NCI-H446 (cell line): ENCODE results near the gene CST7.
"Not testable (repeated sequence)": the region's sequence is repeated elsewhere in the genome, so short reads cannot be mapped to it uniquely, and the experiment has no call there.

Experiments
- DNase-seq, 2 experiments: peaks; one replicate each; lab custom pipeline; 2025; lab: John Stamatoyannopoulos, UW

Gene CST7, protein sequence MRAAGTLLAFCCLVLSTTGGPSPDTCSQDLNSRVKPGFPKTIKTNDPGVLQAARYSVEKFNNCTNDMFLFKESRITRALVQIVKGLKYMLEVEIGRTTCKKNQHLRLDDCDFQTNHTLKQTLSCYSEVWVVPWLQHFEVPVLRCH

DNA sequence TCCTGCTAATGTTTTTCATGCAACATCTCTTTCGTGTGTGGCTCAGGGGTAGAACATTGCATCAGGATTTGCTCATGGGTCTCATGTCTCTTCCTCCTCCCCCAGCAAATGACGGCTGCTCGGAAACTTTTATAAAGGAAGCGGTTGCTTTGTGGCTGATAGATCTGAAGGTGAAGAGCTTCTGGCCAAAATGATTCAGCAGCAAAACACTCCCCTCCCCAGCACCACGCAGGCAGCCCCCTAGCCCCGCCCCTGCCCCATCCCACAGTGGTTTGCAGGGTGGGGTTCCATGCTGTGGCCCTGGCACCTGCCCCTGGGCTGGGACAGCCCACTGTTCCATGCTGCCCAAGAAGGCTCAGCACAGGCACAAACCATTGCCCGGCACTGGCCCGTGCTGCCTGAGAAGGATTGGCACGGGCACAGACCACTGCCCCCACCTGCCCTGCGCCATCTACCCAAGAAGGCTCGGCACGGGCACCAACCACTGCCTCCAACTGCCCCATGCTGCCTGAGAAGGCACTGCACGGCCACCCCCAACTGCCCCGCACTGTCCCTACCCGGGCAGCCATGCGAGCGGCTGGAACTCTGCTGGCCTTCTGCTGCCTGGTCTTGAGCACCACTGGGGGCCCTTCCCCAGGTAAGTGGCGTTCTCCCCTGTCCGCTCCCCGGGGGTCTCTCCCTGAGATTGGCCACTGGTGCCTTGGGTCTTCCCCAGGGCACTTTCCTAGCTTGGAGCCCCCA, at the start of gene CST7:
Gene CST7, plus strand, starts transcription at position 331 of the 741 bp plus-strand sequence. Its CDS starts 237 bp downstream, at position 568.
- no peak for DNase-seq

GRCh38 chr20:24906806-24907205, 42.3 kb upstream of the CST7 start:
- no peak for DNase-seq

DNA sequence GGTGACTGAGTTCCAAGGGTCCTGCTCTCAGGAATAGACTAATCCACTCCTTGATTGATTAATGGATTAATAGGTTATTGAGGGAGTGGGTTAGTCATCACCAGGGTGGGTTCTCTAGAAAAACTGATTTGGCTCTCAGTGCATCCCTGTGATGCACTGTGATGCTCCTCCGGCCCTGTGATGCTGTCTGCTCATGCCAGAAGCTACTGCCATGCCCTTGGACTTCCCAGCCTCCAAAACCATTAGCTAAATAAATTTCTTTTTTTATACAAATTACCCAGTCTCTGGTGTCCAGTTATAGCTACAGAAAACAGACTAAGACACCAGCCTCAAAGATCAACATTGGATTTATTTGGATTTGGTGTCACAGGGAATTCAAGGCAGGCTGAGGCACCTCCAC, 40.4 kb upstream of the CST7 start:
- DNase-seq: no peak

DNA sequence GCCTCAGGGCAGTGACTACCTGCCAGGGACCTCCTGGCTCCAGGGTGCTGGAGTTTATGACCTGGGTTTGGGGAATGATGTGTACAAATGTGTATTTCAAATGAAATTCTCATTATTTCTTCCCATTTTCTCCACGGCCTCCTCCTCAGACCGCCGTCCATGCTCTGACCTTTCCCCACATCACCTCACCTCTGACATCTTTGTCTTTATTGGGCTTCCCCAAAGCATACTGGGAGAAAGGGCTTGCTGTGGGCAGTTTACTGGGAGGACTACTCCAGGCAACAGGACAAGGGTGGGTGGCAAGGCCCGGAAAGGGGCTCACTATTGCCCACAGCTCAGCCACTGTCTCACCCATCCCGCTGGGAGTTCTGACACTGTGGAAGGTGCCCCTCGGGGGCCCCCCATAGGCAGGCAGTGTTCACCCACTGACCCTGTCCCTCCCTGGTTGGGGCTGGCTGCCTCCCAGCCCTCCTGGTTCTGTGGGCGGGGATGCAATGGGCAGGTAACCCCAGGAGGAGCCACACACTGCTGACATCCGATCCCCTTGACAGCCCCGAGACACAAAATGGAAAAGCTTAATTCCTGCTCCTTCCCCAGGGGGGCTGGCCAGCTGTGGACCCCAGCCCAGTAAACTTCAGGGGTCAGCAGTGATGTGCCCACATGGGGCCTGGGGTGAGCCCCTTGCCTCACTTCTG, 39.8 kb upstream of the CST7 start:
- no peak for DNase-seq

DNA sequence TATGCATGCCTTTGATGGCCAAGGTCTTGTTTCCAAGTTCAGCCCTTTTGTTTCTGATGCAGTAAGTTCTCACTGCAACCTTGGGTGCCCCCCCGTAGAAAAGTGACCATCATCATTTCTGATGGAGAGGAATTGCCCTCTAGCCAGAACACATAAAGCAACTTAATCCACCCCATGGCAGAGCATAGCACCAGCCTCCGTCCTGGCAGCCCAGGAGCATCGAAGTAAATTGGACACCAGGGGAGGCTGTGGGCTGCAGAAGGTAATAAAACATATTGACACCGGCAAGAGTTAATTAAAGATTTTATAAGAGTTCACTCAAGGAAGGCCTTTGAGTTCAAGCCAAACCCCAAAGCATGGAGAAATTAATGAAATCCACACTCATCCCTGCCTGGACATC, 39.2 kb upstream of the CST7 start:
- no peak for DNase-seq

- DNase-seq: no peak
Measured at GRCh38 chr20:24910461-24910860, 38.6 kb upstream of the CST7 start.

DNA sequence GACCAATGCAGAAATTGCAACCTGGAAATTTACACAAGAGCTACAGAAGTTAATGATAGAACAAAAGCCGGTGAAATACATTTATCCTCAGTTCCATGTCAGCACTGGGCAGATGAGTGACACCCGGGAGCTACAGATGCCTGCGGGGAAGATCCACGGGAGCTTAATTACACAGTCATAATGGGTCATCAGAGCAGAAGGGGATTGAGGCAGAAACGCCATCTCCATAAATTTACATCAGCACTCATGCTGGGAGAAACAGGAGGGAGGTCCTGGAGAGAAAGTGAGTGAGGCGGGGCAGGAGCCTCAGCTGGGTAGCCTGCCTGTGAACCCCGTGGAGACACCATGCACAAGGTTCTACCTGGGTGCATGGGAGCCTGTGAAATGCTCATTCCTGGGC, 37.6 kb upstream of the CST7 start:
- DNase-seq: no peak

- no peak for DNase-seq
Measured at GRCh38 chr20:24912397-24913075, 36.5 kb upstream of the CST7 start.

DNA sequence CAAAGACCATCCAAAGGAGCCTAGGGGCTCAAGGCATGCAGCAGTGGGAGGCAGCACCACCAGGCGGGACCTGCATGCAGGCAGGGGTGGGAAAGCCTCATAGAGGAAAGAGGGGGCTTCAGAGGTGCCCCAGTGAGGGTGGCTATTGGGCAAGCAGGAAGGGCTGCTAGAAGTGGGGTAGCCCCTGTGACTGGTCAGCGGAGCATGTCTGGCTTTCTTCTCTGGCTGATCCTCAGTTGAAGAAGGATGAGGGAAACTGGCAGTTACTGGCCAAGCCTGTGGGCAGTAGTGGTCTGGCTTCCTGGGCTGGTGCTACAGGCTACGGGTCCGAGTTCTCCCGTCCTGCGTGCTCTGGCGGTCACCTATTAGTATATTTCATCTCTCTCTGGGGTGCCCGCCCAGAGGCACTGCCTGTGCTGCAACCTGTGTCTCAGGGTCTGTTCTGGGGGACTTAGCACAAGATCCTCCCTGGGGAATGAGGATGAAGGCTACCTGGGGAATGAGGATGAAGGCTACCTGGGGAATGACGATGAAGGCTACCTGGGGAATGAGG, 35.9 kb upstream of the CST7 start:
- DNase-seq: no peak

- DNase-seq: no peak
Measured at GRCh38 chr20:24914388-24915241, 34.5 kb upstream of the CST7 start.

DNA sequence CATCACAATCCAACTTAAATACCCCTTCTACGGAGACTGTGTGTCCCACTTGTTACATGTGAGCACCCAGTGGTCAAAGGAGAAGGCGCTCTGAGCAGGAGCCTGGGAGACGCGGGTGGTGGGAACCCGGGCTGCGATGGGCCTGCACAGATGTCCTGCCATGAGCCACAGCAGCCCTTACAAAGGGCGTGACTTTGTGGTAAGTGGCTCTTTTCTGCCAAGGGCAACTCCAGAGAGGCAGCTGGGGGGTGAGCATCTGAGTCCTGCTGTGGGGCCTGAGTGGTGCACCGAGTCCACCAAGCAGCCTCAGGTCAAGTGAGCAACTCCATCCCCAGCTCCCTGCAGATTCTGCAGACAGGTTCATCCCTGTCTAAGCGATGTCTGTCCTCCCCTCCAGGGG, 33.6 kb upstream of the CST7 start:
- no peak for DNase-seq

- DNase-seq: no peak
Measured at GRCh38 chr20:24915892-24916291, 33.2 kb upstream of the CST7 start.

- no peak for DNase-seq
Measured at GRCh38 chr20:24916412-24916811, 32.7 kb upstream of the CST7 start.

DNA sequence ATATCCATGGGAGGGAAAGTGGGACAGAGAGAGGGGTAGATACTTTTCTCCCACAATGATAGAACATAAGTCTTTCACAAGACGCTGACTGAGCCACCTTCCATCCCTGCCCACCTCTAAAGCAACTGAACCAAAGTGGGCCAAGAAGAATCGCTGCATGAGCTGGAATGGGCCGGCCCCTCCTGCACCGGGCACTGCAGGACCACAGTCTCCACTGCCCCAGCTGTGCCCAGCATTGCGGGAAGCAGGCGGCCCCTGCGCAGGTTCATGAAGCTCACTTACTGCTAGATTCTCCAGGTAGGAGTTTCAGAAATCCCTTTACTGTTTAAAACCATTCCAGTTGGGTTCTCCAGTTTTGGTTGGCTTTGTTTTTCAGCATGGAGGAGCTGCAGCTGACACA, 32.0 kb upstream of the CST7 start:
- no peak for DNase-seq

DNA sequence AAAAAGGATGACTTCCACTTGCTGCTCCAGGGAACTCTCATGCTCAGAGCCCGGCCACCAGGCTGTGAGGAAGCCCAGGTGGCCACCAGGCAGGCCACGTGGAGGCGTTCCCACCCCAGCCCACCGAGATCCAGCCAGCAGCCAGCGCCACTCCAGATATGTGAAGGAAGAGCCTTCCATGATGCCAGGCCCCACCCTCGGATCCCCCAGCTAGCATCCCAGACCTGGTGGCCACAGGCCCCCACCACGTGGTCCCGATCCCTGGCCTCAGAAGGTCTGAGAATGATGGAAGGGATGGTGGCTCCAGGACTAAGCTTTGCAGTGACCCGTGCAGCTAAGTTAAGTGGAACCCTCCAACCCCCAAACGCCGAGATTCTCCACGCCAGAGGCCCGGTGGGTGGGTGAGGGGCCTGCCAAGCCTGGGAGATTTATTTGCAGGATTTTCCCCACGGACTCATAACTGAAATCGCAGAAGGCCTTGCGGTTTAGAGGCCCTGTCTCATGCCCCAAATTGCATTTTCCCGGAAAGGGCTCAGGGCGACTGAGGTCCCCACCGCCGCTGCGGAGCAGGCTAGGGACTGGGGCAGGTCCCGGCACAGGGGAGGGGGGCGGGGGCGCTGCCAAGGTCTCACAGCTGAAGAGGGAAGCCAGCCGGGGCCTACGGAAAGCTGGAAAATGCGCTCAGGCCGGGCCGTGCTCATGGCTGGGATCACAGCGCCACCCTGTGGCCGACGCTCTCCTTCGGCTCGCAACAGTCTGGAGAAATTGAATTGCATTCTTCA, 31.1 kb upstream of the CST7 start:
- DNase-seq: peak; percentile 65 to 85

DNA sequence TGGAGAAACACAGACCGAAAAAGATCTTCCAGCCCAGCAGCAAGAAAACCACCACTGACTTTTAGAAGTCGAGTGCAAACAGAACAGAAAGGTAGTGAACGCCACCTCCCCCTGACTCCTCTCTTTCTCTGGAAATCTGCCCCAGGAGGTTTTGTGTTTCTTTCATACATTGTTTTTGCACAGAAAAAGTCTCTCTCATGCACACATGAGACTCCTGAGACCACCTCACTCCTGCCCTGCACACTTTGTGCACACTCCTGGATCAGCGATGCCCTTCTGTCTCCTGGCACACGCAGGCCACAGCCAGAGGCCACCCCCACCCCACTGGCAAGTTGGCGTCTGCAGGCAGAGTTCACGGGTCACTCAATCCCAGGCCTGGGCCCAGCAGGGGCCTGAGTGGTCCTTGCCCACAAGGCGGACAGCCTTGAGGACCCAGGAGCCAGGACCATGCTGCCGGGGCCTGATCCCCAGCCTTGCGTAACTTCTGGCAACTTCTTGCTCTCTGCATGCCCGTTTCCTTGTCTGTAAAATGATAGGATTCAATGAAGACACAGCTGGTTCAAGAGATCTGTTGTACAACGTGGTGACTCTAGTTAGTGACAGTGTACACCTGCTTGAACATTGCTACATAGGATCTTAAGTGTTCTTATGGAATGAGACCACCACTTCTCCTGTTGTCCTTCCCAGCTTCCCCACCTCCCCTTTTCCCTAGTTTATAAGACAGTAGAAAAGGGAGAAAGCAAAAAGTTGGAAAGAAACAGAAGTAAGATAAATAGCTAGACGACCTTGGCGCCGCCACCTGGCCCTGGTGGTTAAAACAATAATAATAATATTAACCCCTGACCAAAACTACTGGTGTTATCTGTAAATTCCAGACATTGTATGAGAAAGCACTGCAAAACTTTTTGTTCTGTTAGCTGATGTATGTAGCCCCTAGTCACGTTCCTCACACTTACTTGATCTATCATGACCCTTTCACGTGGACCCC, 30.2 kb upstream of the CST7 start:
- DNase-seq: no peak

- DNase-seq: not testable (repeated sequence)
Measured at GRCh38 chr20:24919665-24920064, 29.4 kb upstream of the CST7 start.

- not testable (repeated sequence) for DNase-seq
Measured at GRCh38 chr20:24920706-24921105, 28.4 kb upstream of the CST7 start.

- DNase-seq: not testable (repeated sequence)
Measured at GRCh38 chr20:24929259-24929658, 19.8 kb upstream of the CST7 start.
